Chondrocyte (in vitro differentiated cells): ENCODE results near the gene ID2. TPM values are rescaled to one million over a fixed set of nuclear protein-coding genes. Genes with fewer than 3 reads are reported as not detected.

Experiments used
- DNase-seq: peaks from one replicate; pipeline ENCODE4 v3.0.0; 2021; ENCODE audit warnings: mixed read lengths, low spot score
- H3K27ac Mint-ChIP-seq: one replicate; pipeline ENCODE4 v1.8.0; 2021; ENCODE audit warnings: mild to moderate bottlenecking, moderate library complexity, mixed read lengths; ENCODE audit not compliant: unreplicated experiment
- H3K27me3 Mint-ChIP-seq: 2 replicates; pipeline ENCODE4 v1.8.0; 2021; ENCODE audit warnings: low read depth, mixed read lengths
- H3K36me3 Mint-ChIP-seq: 2 replicates; pipeline ENCODE4 v1.8.0; 2021; ENCODE audit warnings: low read depth, mixed read lengths
- H3K4me1 Mint-ChIP-seq: 2 replicates; pipeline ENCODE4 v1.8.0; 2021; ENCODE audit warnings: low read depth, mild to moderate bottlenecking, mixed read lengths
- H3K4me3 Mint-ChIP-seq: one replicate; pipeline ENCODE4 v1.8.0; 2021; ENCODE audit warnings: mild to moderate bottlenecking, moderate library complexity, mixed read lengths; ENCODE audit not compliant: unreplicated experiment
- H3K9me3 Mint-ChIP-seq: 2 replicates; pipeline ENCODE4 v1.8.0; 2021; ENCODE audit warnings: low read depth, mixed read lengths
- total RNA-seq: library from RNA; stranded (reverse); gene quantifications from 3 replicates; pipeline ENCODE4 v1.2.1, GENCODE V29; 2021
- TF ChIP-seq, protein P1 (sequence below): fragments of 200-600 bp; sonication (generic); IDR thresholded peaks from 2 replicates; pipeline ENCODE4 v1.5.0; 2021; ENCODE audit warnings: antibody characterized with exemption, mild to moderate bottlenecking, moderate library complexity

The ID2 gene
- total RNA-seq, 1 donor from 2014 or later, result 23.1 TPM

DNA sequence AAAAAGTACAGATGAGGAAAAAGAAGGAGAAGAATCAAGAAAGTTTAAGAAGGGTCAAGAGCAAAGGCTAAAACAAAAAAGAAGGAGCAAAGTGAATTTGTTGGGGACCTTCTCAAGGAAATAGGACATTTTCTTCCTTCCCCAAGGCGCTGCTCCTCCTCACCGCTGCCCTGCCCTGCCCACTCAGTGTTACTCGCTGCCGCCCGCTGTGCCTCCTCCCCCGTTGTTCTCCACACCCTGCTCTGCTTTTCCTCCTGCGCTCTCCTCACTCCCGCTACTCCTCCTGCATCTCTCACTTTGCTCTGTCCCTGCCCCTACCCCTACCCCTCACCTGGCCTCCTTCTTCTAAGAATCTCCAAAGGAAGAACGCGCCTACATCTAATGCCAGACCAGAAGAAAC is 50.7 kb downstream of the ID2 start:
- Mint-ChIP-seq H3K4me3 (no peak overlapping the region), H3K4me1 (no peaks in the 10 kb centered on the region), H3K27ac (no peak overlapping the region)

More for the DNA sequence above, 50.7 kb downstream of the ID2 start:
- DNase-seq, result no peak
- Mint-ChIP-seq H3K9me3 (no peaks in the 10 kb centered on the region), H3K27me3 (no peaks in the 10 kb centered on the region), H3K36me3 (peaks cover 44% of the 10 kb centered on the region)
- TF ChIP-seq, protein P1, sequence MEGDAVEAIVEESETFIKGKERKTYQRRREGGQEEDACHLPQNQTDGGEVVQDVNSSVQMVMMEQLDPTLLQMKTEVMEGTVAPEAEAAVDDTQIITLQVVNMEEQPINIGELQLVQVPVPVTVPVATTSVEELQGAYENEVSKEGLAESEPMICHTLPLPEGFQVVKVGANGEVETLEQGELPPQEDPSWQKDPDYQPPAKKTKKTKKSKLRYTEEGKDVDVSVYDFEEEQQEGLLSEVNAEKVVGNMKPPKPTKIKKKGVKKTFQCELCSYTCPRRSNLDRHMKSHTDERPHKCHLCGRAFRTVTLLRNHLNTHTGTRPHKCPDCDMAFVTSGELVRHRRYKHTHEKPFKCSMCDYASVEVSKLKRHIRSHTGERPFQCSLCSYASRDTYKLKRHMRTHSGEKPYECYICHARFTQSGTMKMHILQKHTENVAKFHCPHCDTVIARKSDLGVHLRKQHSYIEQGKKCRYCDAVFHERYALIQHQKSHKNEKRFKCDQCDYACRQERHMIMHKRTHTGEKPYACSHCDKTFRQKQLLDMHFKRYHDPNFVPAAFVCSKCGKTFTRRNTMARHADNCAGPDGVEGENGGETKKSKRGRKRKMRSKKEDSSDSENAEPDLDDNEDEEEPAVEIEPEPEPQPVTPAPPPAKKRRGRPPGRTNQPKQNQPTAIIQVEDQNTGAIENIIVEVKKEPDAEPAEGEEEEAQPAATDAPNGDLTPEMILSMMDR, result no peak

Other genes with a start within 250 kb of the ID2 start
- gene KIDINS220, start 155.6 kb downstream of the ID2 start, total RNA-seq, result 65.2 to 68.2 TPM (median 66.3 TPM) in 3 replicates